GM18526 (cell line): ENCODE measurements around the gene DDX24.

Source experiments
- POLR2A ChIP-seq: IDR thresholded peaks from 3 replicates; pipeline ENCODE4 v1.6.1; 2011; ENCODE audit not compliant: insufficient read length; ENCODE audit errors: extremely low read depth

DDX24 gene

DNA sequence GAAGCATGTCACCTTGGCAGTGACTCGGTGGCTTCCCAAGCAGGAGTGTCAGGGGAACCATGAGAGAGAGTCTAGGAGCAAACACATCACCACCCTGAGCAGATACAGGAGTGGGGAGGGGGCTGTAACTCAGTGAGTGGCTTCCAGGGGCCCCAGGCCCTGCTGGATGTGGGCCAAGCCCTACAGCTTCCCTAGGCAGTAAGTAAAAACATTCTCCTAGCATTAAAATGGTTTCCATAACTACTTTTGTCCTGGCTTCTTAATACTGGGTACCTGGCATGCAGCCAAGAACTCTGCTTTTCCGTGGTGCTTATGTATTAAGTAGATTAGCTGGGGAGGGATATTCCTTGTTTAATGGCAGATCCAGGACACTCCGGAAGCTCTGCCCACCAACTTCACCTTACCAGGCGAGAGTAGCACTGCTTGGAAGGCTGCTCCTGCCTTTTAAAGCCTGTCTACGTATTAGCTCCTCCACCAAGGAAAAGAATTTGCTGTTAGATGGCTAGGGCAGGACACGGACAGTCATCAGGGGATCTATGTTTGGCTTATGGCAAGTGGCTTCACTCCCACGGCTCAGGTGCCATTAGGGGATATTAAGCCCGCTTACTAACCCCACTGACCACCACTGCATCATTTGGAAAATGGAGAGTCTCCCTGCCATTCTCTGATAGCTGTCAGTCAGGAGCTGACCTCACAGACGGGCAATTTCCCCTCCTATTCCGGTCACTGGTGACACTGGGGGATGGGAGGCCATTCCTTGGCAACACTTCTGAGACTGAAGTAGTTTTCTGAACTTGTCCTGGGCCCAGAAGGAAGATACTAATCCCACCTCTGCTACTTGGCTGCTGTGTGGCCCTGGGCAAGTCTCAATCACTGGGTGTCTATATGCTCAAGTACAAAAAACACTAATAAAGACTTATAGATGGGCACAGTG lies 32.0 kb downstream of the DDX24 start:
- no peak for TF ChIP-seq POLR2A

GRCh38 chr14:94047581-94047980 lies 33.4 kb downstream of the DDX24 start:
- TF ChIP-seq POLR2A = no peak

- TF ChIP-seq POLR2A = no peak
Observed at GRCh38 chr14:94046696-94047250, 34.2 kb downstream of the DDX24 start.

GRCh38 chr14:94045563-94046345 lies 35.2 kb downstream of the DDX24 start:
- no peak for TF ChIP-seq POLR2A

GRCh38 chr14:94045101-94045500 lies 35.9 kb downstream of the DDX24 start:
- TF ChIP-seq POLR2A = no peak

DNA sequence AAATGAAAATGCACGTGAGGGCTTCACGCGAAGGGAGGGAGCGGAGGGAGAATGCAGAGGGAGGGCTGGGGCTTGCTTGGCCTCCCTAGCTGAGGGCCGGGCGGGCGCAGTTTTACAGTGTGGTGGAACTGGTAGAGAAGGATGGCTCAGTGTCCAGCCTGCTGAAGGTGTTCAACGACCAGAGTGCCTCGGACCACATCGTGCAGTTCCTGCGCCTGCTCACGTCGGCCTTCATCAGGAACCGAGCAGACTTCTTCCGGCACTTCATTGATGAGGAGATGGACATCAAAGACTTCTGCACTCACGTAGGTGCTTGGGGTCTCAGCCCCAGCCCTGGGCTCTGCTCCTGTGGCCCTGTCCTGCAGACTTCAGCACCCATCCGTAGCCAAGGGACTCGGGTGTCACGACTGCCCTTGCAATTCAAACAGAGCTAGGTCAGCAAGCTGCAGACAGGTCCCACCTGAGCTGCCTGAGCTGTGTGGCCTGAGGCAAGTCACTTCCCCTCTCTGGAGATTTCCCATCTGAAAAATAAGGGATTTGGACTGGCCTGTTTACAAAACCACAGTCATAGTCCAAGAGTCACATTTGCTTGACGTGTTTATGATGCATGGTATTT lies 36.4 kb downstream of the DDX24 start:
- no peak for TF ChIP-seq POLR2A

- TF ChIP-seq POLR2A = no peak
Observed at GRCh38 chr14:94043756-94044475, 37.1 kb downstream of the DDX24 start.

DNA sequence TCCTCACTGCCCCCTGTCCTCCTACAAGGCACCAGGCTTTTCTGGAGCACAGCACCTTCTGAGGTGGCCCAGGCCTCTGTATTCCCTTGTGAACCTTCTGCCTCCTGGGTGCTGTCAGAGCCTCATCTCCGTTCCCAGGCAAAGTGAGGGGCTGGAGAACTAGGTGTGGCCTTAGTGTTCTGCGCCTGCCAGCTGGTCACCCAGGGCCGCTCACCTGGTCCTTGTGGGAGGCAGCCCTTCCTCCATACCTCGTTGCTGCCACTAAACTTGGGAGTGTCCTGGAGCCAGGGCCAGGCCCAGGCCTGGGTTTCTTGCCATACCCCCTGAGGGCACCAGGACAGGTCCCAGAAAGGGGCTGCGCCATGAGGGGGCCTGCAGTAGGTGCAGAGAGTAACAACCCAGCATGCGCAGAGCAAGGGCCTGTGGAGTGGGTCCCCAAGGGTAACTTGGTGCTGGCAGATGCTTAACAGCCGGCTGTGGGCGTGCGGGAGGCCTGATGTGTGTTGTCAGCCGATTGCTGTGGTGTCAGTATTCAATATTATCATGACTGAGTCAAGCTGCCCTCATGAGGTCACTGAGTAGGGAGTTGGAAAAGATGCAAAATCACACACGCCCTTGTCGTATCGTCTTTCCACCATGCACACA lies 37.8 kb downstream of the DDX24 start:
- no peak for TF ChIP-seq POLR2A

GRCh38 chr14:94042433-94043091 lies 38.4 kb downstream of the DDX24 start:
- no peak for TF ChIP-seq POLR2A

GRCh38 chr14:94041551-94042346 lies 39.3 kb downstream of the DDX24 start:
- TF ChIP-seq POLR2A = no peak

- TF ChIP-seq POLR2A = no peak
Observed at GRCh38 chr14:94040796-94041195, 40.2 kb downstream of the DDX24 start.

- no peak for TF ChIP-seq POLR2A
Observed at GRCh38 chr14:94040247-94040646, 40.8 kb downstream of the DDX24 start.
